ENCODE measurements around the gene EGR4.

The EGR4 gene

GRCh38 chr2:73293534-73294171 lies at the start of gene EGR4:
TSS of gene EGR4 (minus strand) at chr2:73293548. CDS start at chr2:73293317, 231 bp downstream.
- peaks cover 78% of the 10 kb centered on the region for H3K27me3 ChIP-seq (replicated peaks; ENCODE audit: control insufficient read depth, insufficient read depth, low read length)
- peaks cover 3% of the 10 kb centered on the region for H3K9me3 ChIP-seq (ENCODE audit: control insufficient read depth, low read length)
- DNase-seq (ENCODE audit: low read depth), result peak; percentile 79
- H3K4me3 ChIP-seq (ENCODE audit: low read length), result peak within 1 kb of the TSS; percentile 76
- peaks cover 10% of the 10 kb centered on the region for H3K4me1 ChIP-seq (ENCODE audit: control insufficient read depth, insufficient read depth, low read length)
- no peak within 1 kb of the TSS for H3K9ac ChIP-seq (ENCODE audit: low read length)
- no peaks in the 10 kb centered on the region for H3K36me3 ChIP-seq (ENCODE audit: control insufficient read depth, insufficient read depth, low read length, severe bottlenecking)

- Histone ChIP-seq H3K9me3 (ENCODE audit: control insufficient read depth, low read length) (no peaks in the 10 kb centered on the region), H3K9ac (ENCODE audit: low read length) (no peak overlapping the region), H3K36me3 (ENCODE audit: control insufficient read depth, insufficient read depth, low read length, severe bottlenecking) (no peaks in the 10 kb centered on the region), H3K4me3 (ENCODE audit: low read length) (no peak overlapping the region), H3K27me3 (replicated peaks; ENCODE audit: control insufficient read depth, insufficient read depth, low read length) (peaks cover 23% of the 10 kb centered on the region), H3K4me1 (ENCODE audit: control insufficient read depth, insufficient read depth, low read length) (no peaks in the 10 kb centered on the region)
- no peak for DNase-seq (ENCODE audit: low read depth)
Measured at GRCh38 chr2:73341039-73341438, 47.7 kb upstream of the EGR4 start.

GRCh38 chr2:73339201-73339600 lies 45.9 kb upstream of the EGR4 start:
- Histone ChIP-seq H3K27me3 (replicated peaks; ENCODE audit: control insufficient read depth, insufficient read depth, low read length) (peaks cover 23% of the 10 kb centered on the region), H3K4me3 (ENCODE audit: low read length) (no peak overlapping the region), H3K9me3 (ENCODE audit: control insufficient read depth, low read length) (peaks cover 11% of the 10 kb centered on the region), H3K9ac (ENCODE audit: low read length) (no peak overlapping the region), H3K36me3 (ENCODE audit: control insufficient read depth, insufficient read depth, low read length, severe bottlenecking) (no peaks in the 10 kb centered on the region), H3K4me1 (ENCODE audit: control insufficient read depth, insufficient read depth, low read length) (no peaks in the 10 kb centered on the region)
- DNase-seq (ENCODE audit: low read depth), result no peak

DNA sequence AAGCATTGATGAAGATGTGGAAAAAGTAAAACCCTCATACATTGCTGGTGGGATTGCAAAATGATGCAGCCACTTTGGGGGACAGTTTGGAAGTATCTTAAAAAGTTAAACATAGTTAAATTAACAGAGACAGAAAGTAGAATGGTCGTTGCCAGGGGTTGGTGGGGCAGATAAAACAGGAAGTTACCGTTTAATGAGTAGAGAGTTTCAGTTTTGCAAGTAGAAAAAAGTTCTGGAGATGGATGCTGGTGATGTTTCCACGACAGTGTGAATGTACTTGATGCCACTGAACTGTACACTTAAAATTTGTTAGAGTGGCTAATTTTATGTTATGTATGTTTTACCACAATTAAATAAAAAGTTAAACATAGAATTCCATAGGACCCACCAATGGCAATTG lies 44.5 kb upstream of the EGR4 start:
- Histone ChIP-seq H3K9ac (ENCODE audit: low read length) (no peak overlapping the region), H3K4me3 (ENCODE audit: low read length) (no peak overlapping the region), H3K36me3 (ENCODE audit: control insufficient read depth, insufficient read depth, low read length, severe bottlenecking) (no peaks in the 10 kb centered on the region), H3K9me3 (ENCODE audit: control insufficient read depth, low read length) (peaks cover 16% of the 10 kb centered on the region), H3K27me3 (replicated peaks; ENCODE audit: control insufficient read depth, insufficient read depth, low read length) (peaks cover 17% of the 10 kb centered on the region), H3K4me1 (ENCODE audit: control insufficient read depth, insufficient read depth, low read length) (no peaks in the 10 kb centered on the region)
- DNase-seq (ENCODE audit: low read depth), result no peak

- H3K9ac ChIP-seq (ENCODE audit: low read length), result no peak overlapping the region
- no peak overlapping the region for H3K4me3 ChIP-seq (ENCODE audit: low read length)
- no peaks in the 10 kb centered on the region for H3K4me1 ChIP-seq (ENCODE audit: control insufficient read depth, insufficient read depth, low read length)
- peaks cover 11% of the 10 kb centered on the region for H3K27me3 ChIP-seq (replicated peaks; ENCODE audit: control insufficient read depth, insufficient read depth, low read length)
- no peak for DNase-seq (ENCODE audit: low read depth)
- peaks cover 16% of the 10 kb centered on the region for H3K9me3 ChIP-seq (ENCODE audit: control insufficient read depth, low read length)
- H3K36me3 ChIP-seq (ENCODE audit: control insufficient read depth, insufficient read depth, low read length, severe bottlenecking), result no peaks in the 10 kb centered on the region
Measured at GRCh38 chr2:73334620-73335019, 41.3 kb upstream of the EGR4 start.

DNA sequence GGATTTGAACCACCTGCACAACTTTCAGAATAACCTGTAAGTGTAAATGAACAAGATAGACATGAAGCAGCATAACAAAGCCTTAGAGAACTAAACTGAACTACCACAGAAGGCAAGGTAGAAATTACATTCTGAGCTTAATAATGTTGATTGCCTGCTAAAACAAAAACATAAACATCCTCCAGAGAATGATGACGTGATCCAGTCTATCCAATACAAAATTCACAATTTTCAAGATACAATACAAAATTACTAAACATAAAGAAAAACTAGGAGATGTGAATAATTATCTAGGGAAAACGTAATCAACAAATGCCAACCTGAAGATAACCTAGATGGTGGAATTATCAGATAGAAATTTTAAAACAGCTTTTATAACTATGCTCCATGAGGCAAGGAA lies 40.7 kb upstream of the EGR4 start:
- Histone ChIP-seq H3K4me3 (ENCODE audit: low read length) (no peak overlapping the region), H3K9ac (ENCODE audit: low read length) (no peak overlapping the region), H3K27me3 (replicated peaks; ENCODE audit: control insufficient read depth, insufficient read depth, low read length) (peaks cover 7% of the 10 kb centered on the region), H3K36me3 (ENCODE audit: control insufficient read depth, insufficient read depth, low read length, severe bottlenecking) (no peaks in the 10 kb centered on the region), H3K4me1 (ENCODE audit: control insufficient read depth, insufficient read depth, low read length) (no peaks in the 10 kb centered on the region), H3K9me3 (ENCODE audit: control insufficient read depth, low read length) (peaks cover 16% of the 10 kb centered on the region)
- no peak for DNase-seq (ENCODE audit: low read depth)

- DNase-seq (ENCODE audit: low read depth), result no peak
- no peaks in the 10 kb centered on the region for H3K4me1 ChIP-seq (ENCODE audit: control insufficient read depth, insufficient read depth, low read length)
- H3K9ac ChIP-seq (ENCODE audit: low read length), result no peak overlapping the region
- no peak overlapping the region for H3K4me3 ChIP-seq (ENCODE audit: low read length)
- H3K27me3 ChIP-seq (replicated peaks; ENCODE audit: control insufficient read depth, insufficient read depth, low read length), result peaks cover 7% of the 10 kb centered on the region
- no peaks in the 10 kb centered on the region for H3K36me3 ChIP-seq (ENCODE audit: control insufficient read depth, insufficient read depth, low read length, severe bottlenecking)
- peaks cover 16% of the 10 kb centered on the region for H3K9me3 ChIP-seq (ENCODE audit: control insufficient read depth, low read length)
Measured at GRCh38 chr2:73333564-73333963, 40.2 kb upstream of the EGR4 start.

GRCh38 chr2:73324126-73324725 lies 30.9 kb upstream of the EGR4 start:
- Histone ChIP-seq H3K4me1 (ENCODE audit: control insufficient read depth, insufficient read depth, low read length) (no peaks in the 10 kb centered on the region), H3K27me3 (replicated peaks; ENCODE audit: control insufficient read depth, insufficient read depth, low read length) (peaks cover 45% of the 10 kb centered on the region), H3K9ac (ENCODE audit: low read length) (no peak overlapping the region), H3K36me3 (ENCODE audit: control insufficient read depth, insufficient read depth, low read length, severe bottlenecking) (no peaks in the 10 kb centered on the region), H3K4me3 (ENCODE audit: low read length) (no peak overlapping the region), H3K9me3 (ENCODE audit: control insufficient read depth, low read length) (no peaks in the 10 kb centered on the region)
- DNase-seq (ENCODE audit: low read depth), result no peak

GRCh38 chr2:73323551-73323950 lies 30.2 kb upstream of the EGR4 start:
- H3K27me3 ChIP-seq (replicated peaks; ENCODE audit: control insufficient read depth, insufficient read depth, low read length), result peaks cover 45% of the 10 kb centered on the region
- DNase-seq (ENCODE audit: low read depth), result no peak
- H3K36me3 ChIP-seq (ENCODE audit: control insufficient read depth, insufficient read depth, low read length, severe bottlenecking), result no peaks in the 10 kb centered on the region
- H3K4me3 ChIP-seq (ENCODE audit: low read length), result no peak overlapping the region
- H3K9ac ChIP-seq (ENCODE audit: low read length), result no peak overlapping the region
- H3K9me3 ChIP-seq (ENCODE audit: control insufficient read depth, low read length), result no peaks in the 10 kb centered on the region
- no peaks in the 10 kb centered on the region for H3K4me1 ChIP-seq (ENCODE audit: control insufficient read depth, insufficient read depth, low read length)

DNA sequence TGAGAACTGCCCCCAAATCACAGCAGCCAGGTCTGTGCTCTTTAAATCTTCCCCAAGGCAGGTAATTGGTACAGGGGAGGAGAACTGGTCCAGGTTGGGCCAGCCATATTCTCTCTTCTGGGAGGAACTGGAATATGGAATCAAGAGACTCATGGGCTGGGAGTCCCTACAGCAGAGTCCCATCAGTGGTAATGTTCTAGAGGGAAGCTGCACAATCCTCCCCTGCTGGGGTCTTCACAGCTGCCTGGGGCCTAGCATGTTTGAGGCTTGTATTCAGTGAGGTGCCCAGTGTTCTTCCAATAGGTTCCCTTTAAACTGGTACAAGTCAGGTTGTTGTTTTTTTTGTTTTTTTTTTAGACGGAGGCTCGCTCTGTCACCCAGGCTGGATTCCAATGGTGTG lies 21.1 kb upstream of the EGR4 start:
- DNase-seq (ENCODE audit: low read depth), result no peak
- Histone ChIP-seq H3K27me3 (replicated peaks; ENCODE audit: control insufficient read depth, insufficient read depth, low read length) (peaks cover 34% of the 10 kb centered on the region), H3K4me1 (ENCODE audit: control insufficient read depth, insufficient read depth, low read length) (no peaks in the 10 kb centered on the region), H3K36me3 (ENCODE audit: control insufficient read depth, insufficient read depth, low read length, severe bottlenecking) (no peaks in the 10 kb centered on the region), H3K9ac (ENCODE audit: low read length) (no peak overlapping the region), H3K4me3 (ENCODE audit: low read length) (no peak overlapping the region), H3K9me3 (ENCODE audit: control insufficient read depth, low read length) (peaks cover 7% of the 10 kb centered on the region)

GRCh38 chr2:73307720-73308119 lies 14.4 kb upstream of the EGR4 start:
- DNase-seq (ENCODE audit: low read depth), result no peak
- peaks cover 3% of the 10 kb centered on the region for H3K9me3 ChIP-seq (ENCODE audit: control insufficient read depth, low read length)
- no peak overlapping the region for H3K4me3 ChIP-seq (ENCODE audit: low read length)
- no peaks in the 10 kb centered on the region for H3K36me3 ChIP-seq (ENCODE audit: control insufficient read depth, insufficient read depth, low read length, severe bottlenecking)
- peaks cover 29% of the 10 kb centered on the region for H3K27me3 ChIP-seq (replicated peaks; ENCODE audit: control insufficient read depth, insufficient read depth, low read length)
- no peak overlapping the region for H3K9ac ChIP-seq (ENCODE audit: low read length)
- H3K4me1 ChIP-seq (ENCODE audit: control insufficient read depth, insufficient read depth, low read length), result no peaks in the 10 kb centered on the region

DNA sequence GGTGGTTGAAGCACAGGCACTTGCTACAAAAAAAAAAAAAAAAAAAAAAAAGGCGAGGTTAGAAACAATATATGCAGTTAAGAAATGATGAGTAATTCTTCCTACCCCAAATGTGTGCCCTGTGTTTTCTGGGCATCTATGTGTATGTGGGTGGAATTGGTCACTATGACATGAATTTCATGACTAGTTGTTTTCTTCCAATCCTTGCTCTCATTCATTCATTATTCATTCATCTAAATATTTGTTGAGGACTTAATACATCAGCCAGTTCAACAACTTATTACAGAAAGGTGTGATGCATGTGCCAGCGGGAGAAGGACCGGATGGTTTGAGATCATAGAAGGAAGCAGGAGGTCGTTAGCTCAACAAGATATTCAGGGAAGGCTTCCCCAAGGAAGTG lies 8.3 kb upstream of the EGR4 start:
- Histone ChIP-seq H3K4me1 (ENCODE audit: control insufficient read depth, insufficient read depth, low read length) (no peaks in the 10 kb centered on the region), H3K9me3 (ENCODE audit: control insufficient read depth, low read length) (no peaks in the 10 kb centered on the region), H3K9ac (ENCODE audit: low read length) (no peak overlapping the region), H3K27me3 (replicated peaks; ENCODE audit: control insufficient read depth, insufficient read depth, low read length) (peaks cover 13% of the 10 kb centered on the region), H3K4me3 (ENCODE audit: low read length) (no peak overlapping the region), H3K36me3 (ENCODE audit: control insufficient read depth, insufficient read depth, low read length, severe bottlenecking) (no peaks in the 10 kb centered on the region)
- no peak for DNase-seq (ENCODE audit: low read depth)
